Neural progenitor cell (in vitro differentiated cells): ENCODE measurements around the gene KLHL29.

Experiments
- EZH2 ChIP-seq: fragments of 200-600 bp; sonication (generic); IDR thresholded peaks from 2 replicates; pipeline ENCODE4 v1.6.1; 2017; ENCODE audit warnings: antibody characterized with exemption, mild to moderate bottlenecking, moderate library complexity
- EZH2phosphoT487 ChIP-seq: fragments of 200-600 bp; sonication (generic); IDR thresholded peaks from 2 replicates; pipeline ENCODE4 v1.6.1; 2017; ENCODE audit warnings: antibody characterized with exemption
- TF ChIP-seq, protein P1 (sequence below): fragments of 200-600 bp; sonication (generic); IDR thresholded peaks from 2 replicates; pipeline ENCODE4 v1.5.1; 2017; ENCODE audit warnings: antibody characterized with exemption, mild to moderate bottlenecking

DNA sequence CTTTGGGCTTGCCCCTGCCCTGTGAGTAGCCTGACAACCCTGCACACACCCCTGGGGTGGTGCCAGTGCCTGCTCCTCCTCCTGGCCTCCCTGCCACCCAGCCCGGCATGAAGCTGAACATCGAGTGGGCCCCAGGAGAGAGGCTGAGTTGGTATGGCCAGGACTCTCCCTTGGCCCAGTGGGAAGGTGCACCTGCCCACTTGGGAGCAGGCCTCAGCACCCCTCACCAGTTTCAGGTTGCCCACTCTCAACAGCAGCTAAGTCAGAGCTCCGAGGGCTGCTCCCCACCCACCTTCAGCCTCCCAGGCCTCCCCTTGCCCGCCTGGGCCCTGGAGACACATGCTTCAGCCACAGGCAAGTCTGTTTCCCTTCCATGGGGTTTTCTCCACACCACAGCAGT lies 203.1 kb downstream of the KLHL29 start:
- TF ChIP-seq, protein P1, sequence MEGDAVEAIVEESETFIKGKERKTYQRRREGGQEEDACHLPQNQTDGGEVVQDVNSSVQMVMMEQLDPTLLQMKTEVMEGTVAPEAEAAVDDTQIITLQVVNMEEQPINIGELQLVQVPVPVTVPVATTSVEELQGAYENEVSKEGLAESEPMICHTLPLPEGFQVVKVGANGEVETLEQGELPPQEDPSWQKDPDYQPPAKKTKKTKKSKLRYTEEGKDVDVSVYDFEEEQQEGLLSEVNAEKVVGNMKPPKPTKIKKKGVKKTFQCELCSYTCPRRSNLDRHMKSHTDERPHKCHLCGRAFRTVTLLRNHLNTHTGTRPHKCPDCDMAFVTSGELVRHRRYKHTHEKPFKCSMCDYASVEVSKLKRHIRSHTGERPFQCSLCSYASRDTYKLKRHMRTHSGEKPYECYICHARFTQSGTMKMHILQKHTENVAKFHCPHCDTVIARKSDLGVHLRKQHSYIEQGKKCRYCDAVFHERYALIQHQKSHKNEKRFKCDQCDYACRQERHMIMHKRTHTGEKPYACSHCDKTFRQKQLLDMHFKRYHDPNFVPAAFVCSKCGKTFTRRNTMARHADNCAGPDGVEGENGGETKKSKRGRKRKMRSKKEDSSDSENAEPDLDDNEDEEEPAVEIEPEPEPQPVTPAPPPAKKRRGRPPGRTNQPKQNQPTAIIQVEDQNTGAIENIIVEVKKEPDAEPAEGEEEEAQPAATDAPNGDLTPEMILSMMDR: no peak
- TF ChIP-seq EZH2phosphoT487 (no peak), EZH2 (no peak)
